Measurements from ENCODE around the gene SND1. TPM values are rescaled to one million over a fixed set of nuclear protein-coding genes. Genes with fewer than 3 reads are reported as not detected.

The SND1 gene
- total and polyA plus RNA-seq, 2 donors (not counting 3 experiments of a cell fraction or from before 2014, with no cell fraction given), result 116 to 249 TPM

GRCh38 chr7:127880454-127880853, 228.5 kb downstream of the SND1 start:
- CTCF ChIA-PET, result interaction anchor here (1.3 kb wide), 2 partner anchors 15 to 17 kb away, joined by 3 read pairs; no protein-coding TSS in a partner anchor
- FAIRE-seq (no peak), DNase-seq (ENCODE audit: low read depth, low spot score) (no peak)
- Histone ChIP-seq H3K4me1 (ENCODE audit: control insufficient read depth, extremely low read depth, insufficient read depth, low read length) (peaks cover 30% of the 10 kb centered on the region), H3K79me2 (ENCODE audit: control insufficient read depth, insufficient read depth, low read length) (peaks cover 49% of the 10 kb centered on the region), H3K4me3 (replicated peaks in 1 of 3; ENCODE audit: insufficient read depth in 1 of 3, low read depth in 1 of 3, low read length in 3 of 3) (no peak overlapping the region), H2AFZ (ENCODE audit: low read depth, low read length) (no peak overlapping the region), H3K27me3 (ENCODE audit: control insufficient read depth in 2 of 2, insufficient read depth in 2 of 2, low read length in 2 of 2) (no peaks in the 10 kb centered on the region), H3K9me1 (replicated peaks; ENCODE audit: control insufficient read depth, extremely low read depth, insufficient read depth, low read length) (no peaks in the 10 kb centered on the region), H3K27ac (ENCODE audit: insufficient read depth, low read depth, low read length) (no peak overlapping the region), H3K9me3 (replicated peaks; ENCODE audit: control insufficient read depth, insufficient read depth, low read length) (no peaks in the 10 kb centered on the region), H3K9ac (replicated peaks; ENCODE audit: extremely low read depth, insufficient read depth, low read length) (no peak overlapping the region), H4K20me1 (replicated peaks; ENCODE audit: control insufficient read depth, extremely low read depth, insufficient read depth, low read length) (peaks cover 3% of the 10 kb centered on the region), H3K4me2 (ENCODE audit: insufficient read depth, low read length) (no peak overlapping the region), H3K36me3 (ENCODE audit: control insufficient read depth in 2 of 2, extremely low read depth in 1 of 2, insufficient read depth in 2 of 2, low read length in 2 of 2) (no peaks in the 10 kb centered on the region)
- TF ChIP-seq GATA2 (IDR thresholded peaks at IDR 0.05; ENCODE audit: insufficient read depth, insufficient read length, low read depth, low read length) (no peak), MAX (IDR thresholded peaks at IDR 0.05; ENCODE audit: insufficient read depth, insufficient read length) (no peak), JUN (IDR thresholded peaks at IDR 0.05; ENCODE audit: borderline replicate concordance, insufficient read depth, insufficient read length, low read depth) (no peak), CTCF (IDR thresholded peaks at IDR 0.05; ENCODE audit: extremely low read depth in 1 of 2, insufficient read depth in 1 of 2, low read depth in 1 of 2, low read length in 2 of 2) (no peak), EZH2 (IDR thresholded peaks at IDR 0.05; ENCODE audit: borderline replicate concordance, low read depth, low read length, severe bottlenecking) (no peak), POLR2A (IDR thresholded peaks at IDR 0.05; ENCODE audit: low read depth, low read length) (no peak), FOS (IDR thresholded peaks at IDR 0.05; ENCODE audit: borderline replicate concordance, insufficient read depth, low read length) (no peak), POLR2AphosphoS5 (IDR thresholded peaks at IDR 0.05; ENCODE audit: insufficient read depth, low read depth, low read length) (no peak), MYC (IDR thresholded peaks at IDR 0.05; ENCODE audit: low read depth, low read length) (no peak)
- POLR2A ChIA-PET, result no interaction called here
- no TSS peak for BruUV-seq (replicated peaks)
- intact Hi-C loops (cut with micrococcal nuclease) (no loop called here), dilution Hi-C loops (cut with MboI; ENCODE audit: extremely low pct_ligation_motif_present, low sequenced_read_pairs) (no loop called here)

All from endothelial cell of umbilical vein (primary cell).